ENCODE results near the gene PCNX3. TPM values are rescaled to one million over a fixed set of nuclear protein-coding genes. Genes with fewer than 3 reads are reported as not detected.
"Not testable (repeated sequence)": the region's sequence is repeated elsewhere in the genome, so short reads cannot be mapped to it uniquely, and the experiment has no call there.

Gene PCNX3
- total RNA-seq, 2 donors from 2014 or later: 16.1 to 21.8 TPM

- H3K4me1 ChIP-seq: peaks cover 0 to 31% of the 10 kb centered on the region in 2 donors
- H3K4me3 ChIP-seq: no peak overlapping the region
- H3K36me3 ChIP-seq: peaks cover 67% of the 10 kb centered on the region
- H3K27ac ChIP-seq: no peak overlapping the region
- no peak for DNase-seq (ENCODE audit: low spot score)
- no peaks in the 10 kb centered on the region for H3K27me3 ChIP-seq
- no peak for TF ChIP-seq CTCF (IDR thresholded peaks at IDR 0.05)
- no peaks in the 10 kb centered on the region for H3K9me3 ChIP-seq
These were observed 19.5 kb downstream of the PCNX3 start for GRCh38 chr11:65634905-65635731.

- no peak for TF ChIP-seq CTCF (IDR thresholded peaks at IDR 0.05)
- Histone ChIP-seq H3K27ac (no peak overlapping the region), H3K27me3 (no peaks in the 10 kb centered on the region), H3K4me1 (peaks cover 0 to 44% of the 10 kb centered on the region in 2 donors), H3K36me3 (peaks cover 55% of the 10 kb centered on the region), H3K9me3 (no peaks in the 10 kb centered on the region), H3K4me3 (no peak overlapping the region)
- no peak for DNase-seq (ENCODE audit: low spot score)
These were observed 20.8 kb downstream of the PCNX3 start for GRCh38 chr11:65636108-65637031.

GRCh38 chr11:65637032-65637557, 21.5 kb downstream of the PCNX3 start:
- Histone ChIP-seq H3K4me3 (no peak overlapping the region), H3K9me3 (no peaks in the 10 kb centered on the region), H3K27me3 (no peaks in the 10 kb centered on the region), H3K4me1 (peaks cover 0 to 51% of the 10 kb centered on the region in 2 donors), H3K36me3 (peaks cover 48% of the 10 kb centered on the region), H3K27ac (peak overlapping the region in 1 of 2 donors; percentile 86)
- no peak for DNase-seq (ENCODE audit: low spot score)
- TF ChIP-seq CTCF (IDR thresholded peaks at IDR 0.05): no peak

GRCh38 chr11:65637794-65638419, 22.3 kb downstream of the PCNX3 start, which contains the start of gene SIPA1:
Gene SIPA1, plus strand, starts transcription at chr11:65638101. Its CDS starts 2,821 bp downstream, at chr11:65640922.
- no peaks in the 10 kb centered on the region for H3K9me3 ChIP-seq
- H3K4me3 ChIP-seq: peak within 1 kb of the TSS; percentile 67 to 79
- peak within 1 kb of the TSS; percentile 86 to 90 for H3K27ac ChIP-seq
- peak in 1 of 2 donors; percentile 50 for TF ChIP-seq CTCF (IDR thresholded peaks at IDR 0.05)
- H3K36me3 ChIP-seq: peaks cover 43% of the 10 kb centered on the region
- no peaks in the 10 kb centered on the region for H3K27me3 ChIP-seq
- peaks cover 0 to 55% of the 10 kb centered on the region in 2 donors for H3K4me1 ChIP-seq
- peak; percentile 73 for DNase-seq (ENCODE audit: low spot score)

- H3K9me3 ChIP-seq; DNase-seq (ENCODE audit: low spot score); H3K27me3 ChIP-seq: not testable (repeated sequence)
- H3K36me3 ChIP-seq: peaks cover 30% of the 10 kb centered on the region
- peak overlapping the region; percentile 86 to 90 for H3K27ac ChIP-seq
- peak overlapping the region; percentile 67 to 79 for H3K4me3 ChIP-seq
- peaks cover 0 to 55% of the 10 kb centered on the region in 2 donors for H3K4me1 ChIP-seq
These were observed 23.6 kb downstream of the PCNX3 start for GRCh38 chr11:65639228-65639597.
